ENCODE measurements around the gene DVL2.

The DVL2 gene

DNA sequence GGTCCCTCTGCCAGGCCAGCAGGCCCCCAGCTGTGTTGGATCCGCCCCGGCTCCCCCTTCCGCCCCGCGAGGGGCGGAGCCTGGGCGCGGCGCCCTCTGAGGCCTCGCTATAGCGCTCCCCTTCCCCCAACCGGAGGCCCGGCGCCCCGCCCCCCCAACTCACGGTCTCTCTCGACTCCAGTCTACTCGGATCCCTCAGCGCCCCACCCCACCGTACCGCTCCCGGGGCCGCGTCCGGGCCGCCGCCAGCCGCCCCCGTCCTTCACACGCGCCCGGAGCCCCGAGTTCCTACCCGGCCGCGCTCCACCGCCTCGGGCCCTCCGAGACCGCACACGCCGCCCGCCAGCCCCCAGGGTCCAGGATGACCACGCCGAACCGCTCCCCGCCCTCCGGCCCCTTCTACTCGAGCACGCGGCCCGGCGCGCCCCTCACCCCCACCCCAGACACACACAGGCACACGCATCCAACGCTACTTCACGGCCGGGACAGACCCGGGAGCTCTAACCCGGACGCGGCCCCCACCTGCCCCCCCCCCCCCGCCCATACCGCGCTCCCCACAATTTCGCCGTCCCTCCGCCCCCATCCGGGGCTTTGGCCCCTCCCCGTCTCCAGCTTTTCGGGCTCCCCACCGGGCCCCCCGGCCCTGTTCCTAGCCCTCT lies 3.6 kb upstream of the DVL2 start:
- no peak for DNase-seq (ENCODE audit: low spot score)

DNA sequence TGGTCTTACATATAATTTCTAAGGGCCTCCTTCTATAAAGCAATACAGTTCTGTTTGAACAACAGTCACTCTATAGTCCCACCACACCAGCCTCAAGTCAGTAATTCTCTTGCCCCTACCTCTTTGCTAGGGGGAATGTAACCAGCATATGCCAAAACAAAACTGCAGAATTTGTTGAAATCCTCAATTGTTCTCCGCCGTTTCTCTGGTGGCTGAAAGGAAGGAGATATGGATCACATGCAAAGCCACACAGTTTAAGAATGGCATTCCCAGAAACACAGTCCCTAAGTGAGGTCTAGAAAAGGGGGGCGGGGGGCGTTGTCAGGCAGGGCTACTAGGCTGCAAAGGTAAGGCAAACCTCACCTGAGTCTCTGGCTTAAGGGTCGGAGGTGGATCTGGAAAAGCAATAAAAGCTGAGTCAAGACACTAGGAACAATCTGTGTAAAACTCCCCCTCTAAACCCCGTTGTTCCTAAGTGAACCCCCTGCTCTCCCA lies 3.0 kb upstream of the DVL2 start:
- no peak for DNase-seq (ENCODE audit: low spot score)

DNA sequence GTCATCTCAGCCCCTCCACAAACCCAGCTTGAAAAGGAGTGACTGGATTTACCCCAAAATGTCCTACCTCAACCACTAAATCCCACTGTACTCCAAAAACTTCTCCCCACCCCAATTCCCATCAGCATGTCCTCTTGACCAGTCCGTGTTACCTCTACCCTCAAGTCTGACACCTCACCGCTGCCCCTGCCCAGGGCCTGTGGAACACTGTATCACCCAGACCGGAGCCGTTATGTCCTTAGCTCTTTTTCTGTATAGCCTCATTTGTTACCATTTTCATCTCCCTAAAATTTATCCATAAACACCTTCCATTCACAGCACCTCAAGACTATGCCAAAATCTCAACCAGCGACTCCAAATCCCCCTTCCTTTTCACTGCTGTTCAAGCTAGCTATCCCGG lies 2.5 kb upstream of the DVL2 start:
- no peak for DNase-seq (ENCODE audit: low spot score)

DNA sequence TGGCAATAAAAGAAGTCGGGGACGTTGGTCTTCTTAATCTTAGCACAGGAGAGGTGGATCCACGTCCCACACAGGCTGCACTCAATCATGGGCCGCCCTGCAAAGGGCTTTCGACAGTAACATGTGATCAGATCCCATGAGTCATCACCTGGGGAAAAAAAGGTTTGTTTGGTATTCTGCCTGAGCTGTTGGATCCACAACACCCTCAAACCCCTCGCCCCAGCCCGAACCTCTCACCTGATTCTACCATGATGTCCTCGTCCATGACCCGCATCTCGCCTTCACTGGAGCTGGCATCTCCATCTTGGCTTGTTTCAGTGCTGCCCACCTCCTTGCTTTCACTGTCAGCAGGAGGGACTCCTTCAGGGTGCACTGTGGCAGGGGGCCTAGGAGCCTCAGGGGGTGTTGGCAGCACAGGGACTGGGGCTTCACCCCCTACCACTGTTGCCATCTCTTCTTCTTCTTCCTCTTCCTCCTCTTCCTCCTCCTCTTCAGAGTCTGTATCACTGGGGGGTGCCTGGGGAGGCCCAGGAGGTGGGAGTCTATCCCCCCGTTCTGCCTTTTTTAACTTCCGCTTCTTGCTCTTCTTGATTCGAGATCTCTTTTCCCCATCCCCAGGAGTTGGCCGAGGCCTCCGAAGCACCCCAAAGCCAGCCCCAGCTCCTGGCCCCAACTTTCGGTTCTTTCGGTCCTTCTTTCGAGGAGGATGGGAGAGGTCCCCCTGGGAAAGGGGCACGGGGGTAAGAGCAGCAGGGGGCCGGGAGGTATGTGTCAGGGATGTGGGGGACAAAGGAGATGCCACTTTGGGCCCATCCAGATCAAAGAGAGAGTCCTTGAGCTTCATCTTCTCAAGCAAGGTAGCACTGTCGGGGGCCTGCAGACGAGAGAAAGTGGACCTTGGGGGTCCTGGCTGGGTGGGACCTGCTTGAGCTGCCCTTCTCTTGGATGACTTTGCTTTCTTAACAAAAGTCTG lies 1.7 kb upstream of the DVL2 start:
- DNase-seq (ENCODE audit: low spot score) = no peak

DNA sequence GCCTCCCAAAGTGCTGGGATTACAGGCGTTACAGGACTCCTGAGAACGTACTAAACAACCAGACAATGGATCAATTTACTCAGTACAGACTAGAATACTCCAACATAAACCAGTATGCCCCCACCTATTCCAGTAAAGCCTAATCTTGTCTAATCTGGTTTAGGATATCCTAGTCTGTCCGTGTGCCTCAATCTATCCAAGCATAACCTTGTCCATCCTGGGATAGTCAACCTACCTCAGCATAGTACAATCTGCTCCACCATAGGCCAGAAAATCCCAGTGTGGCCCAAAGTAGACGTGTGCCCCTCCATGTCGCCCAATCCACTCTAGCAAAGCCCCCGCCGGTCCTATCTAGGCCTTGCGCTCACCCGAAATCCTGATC lies 625 bp downstream of the DVL2 start:
- DNase-seq (ENCODE audit: low spot score) = no peak

DNA sequence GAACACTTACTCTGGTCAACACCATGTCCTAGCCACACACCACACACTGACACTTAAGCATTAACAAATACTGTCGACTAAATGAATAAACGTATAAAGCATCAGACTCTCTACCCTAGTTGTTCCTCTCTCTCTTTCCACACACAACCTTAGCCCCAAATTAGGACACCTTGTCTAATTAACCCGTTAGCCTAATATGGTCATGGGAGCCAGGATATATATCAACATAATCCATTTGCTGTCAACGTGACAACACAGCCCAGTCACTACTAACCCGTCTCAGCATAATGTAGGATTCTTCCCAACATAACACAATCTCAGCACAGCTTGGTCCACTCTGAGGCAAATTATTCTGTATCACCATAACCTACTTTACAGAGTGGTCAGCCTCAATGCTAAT lies 2.2 kb downstream of the DVL2 start:
- no peak for DNase-seq (ENCODE audit: low spot score)

DNA sequence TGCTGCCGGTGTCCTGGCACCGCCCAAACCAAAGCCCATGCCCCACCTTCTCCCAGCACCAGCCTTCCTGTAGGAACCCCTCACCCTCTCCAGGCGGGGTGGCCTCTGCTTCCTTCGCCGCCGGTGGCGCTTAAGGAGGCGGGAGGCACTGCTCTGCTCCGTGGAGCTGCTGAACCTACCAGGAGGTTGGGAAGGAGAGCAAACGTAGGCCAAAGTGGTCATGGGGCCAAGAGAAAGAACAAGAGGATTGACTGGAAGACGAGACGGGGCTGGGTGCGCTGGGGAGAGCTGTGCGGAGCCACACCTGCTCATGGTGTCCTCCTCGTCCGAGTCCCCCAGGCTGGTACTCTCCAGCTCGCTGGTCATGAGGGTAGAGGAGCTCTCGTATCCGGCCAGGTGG lies 4.8 kb downstream of the DVL2 start:
- no peak for DNase-seq (ENCODE audit: low spot score)

DNA sequence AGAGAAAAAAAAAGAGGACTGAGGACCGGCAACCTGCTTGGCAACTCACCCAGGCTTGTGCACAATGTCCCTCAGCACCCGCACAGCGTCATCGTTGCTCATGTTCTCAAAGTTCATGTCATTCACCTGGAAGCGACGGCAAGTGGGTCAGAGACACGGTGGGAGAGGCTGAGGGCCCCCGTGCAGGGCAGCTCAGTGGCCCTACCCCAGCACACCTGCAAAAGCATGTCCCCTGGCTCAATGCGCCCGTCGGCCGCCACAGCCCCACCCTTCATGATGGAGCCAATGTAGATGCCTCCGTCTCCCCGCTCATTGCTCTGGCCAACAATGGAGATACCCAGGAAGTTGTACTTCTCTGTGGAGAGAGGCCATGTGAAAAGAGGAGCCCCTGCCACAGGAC lies 5.4 kb downstream of the DVL2 start:
- no peak for DNase-seq (ENCODE audit: low spot score)

DNA sequence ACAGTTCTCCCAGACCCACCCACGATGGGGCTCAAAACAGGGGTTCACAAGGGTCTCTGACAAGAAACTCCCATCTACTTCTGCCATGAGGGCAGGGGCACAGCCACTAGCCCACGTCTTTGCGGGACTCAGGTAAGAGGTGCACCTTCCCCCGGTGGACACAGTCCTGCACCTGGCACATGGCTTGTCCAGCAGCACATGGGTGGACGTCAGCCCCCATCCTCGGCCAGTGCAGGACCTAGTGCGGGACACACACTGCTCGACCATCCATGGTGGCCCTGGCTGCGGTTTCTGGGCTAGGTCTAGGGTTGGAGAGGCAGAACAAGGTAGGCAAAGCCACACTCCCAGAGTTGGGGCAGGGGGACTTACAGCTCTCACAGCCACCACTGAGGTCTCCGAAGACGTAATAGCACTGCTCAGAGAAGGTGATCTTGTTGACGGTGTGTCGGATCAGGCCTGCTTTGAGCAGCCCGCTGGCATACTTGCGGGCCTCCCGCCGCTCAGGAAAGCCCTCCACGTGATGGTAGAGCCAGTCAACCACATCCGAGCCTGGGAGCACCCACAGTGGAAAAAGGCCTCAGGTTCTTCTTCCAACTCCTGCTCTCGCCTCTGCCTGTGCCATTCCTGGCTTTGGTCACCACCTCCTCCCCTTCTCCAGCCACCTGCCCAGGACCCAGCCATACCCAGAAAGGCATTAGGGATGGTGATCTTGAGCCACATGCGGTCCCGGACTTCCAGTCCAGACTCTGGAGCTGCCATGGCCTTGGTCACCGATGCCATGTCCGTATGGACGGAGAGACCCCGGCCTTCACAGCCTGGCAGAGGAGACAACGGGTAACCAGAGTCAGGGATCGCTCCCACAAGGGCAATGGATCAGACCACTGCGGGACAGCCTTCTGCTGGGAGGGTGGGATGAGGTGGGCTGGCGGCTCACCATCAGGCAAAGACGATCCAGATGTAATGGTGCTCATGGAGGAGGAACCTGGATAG lies 7.3 kb downstream of the DVL2 start:
- no peak for DNase-seq (ENCODE audit: low spot score)

DNA sequence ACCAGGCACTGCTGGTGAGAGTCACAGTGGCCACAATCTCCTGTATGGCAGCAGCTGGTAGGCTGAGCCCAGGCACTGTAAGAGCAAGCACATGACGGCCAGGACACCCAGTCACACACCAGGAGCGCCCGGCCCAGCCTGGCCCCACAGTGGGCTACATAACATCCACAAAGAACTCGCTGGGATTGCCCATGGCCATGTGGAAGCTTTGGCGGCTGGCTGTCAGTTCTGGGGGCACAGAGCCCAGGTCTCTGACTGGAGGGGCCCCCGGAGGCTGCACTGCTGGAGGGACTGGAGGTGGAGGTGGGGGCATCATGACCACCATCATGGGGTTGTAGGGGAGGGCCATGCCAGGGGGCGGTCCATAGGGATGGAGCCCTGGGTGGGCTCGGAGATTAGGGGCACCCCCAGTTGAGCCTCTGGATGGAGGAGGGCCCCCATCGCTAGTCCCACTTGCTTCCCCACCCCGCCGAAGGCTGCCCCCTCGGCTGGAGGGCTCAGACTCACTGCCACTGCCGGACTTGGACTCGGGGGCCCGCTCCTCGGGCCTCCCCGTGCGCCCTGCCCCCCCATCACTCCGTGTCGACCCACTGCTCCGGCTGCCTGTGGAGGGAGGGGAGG lies 8.5 kb downstream of the DVL2 start:
- DNase-seq (ENCODE audit: low spot score) = no peak

DNA sequence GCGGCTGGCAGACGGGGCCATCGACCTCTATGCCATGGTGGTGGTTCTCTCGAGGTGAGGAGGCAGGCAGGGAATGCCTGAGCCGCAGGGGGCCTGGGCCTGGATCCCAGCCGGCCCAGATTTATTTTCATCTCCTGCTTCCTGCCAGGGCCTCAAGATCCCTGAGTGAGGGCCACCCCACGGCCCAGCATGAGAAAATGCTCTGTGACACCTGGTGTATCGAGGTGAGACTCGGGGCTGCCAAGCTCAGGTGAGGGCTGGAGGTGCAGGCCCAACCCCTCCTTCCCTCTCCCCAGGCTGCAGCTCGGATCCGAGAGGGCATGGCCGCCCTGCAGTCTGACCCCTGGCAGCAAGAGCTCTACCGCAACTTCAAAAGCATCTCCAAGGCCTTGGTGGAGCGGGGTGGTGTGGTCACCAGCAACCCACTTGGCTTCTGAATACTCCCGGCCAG lies 9.6 kb downstream of the DVL2 start:
- DNase-seq (ENCODE audit: low spot score) = no peak

DNA sequence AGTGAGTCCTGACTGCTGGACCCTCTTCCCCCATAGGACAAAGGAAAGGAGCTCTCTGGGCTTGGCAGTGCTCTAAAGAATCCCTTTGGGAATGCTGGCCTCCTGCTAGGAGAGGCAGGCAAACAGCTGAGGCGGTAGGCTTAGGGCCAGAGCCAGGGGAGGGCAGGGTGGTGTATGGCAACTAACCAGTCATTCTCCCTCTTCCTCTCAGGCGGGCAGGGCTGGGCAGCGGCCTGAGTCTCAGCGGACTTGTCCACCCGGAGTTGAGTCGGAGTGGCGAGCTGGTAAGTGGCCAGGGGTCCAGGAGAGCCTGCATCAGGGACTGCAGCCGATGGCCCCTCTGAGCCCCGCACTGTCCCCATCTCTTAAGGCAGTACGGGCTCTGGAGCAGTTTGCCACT lies 10.2 kb downstream of the DVL2 start:
- DNase-seq (ENCODE audit: low spot score) = no peak

DNA sequence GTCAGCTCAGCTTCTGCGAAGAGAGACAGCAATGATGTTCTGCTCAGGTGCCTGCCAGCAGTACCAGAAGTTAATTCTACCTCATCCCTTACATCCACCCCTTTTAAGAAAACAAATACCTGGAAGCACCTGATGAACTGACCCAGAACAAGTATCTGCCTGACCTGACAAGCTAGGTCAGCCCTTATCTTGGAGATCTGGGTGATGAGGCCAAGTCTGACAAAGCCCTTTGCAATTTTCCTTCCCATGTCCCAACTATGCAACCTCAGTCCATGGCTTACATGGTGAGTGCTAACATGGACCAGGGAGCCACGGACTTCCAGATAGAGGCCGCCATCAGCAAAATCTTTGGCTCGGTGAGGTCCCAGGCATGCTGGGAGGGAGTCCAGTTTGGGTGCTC lies 10.9 kb downstream of the DVL2 start:
- DNase-seq (ENCODE audit: low spot score) = no peak

DNA sequence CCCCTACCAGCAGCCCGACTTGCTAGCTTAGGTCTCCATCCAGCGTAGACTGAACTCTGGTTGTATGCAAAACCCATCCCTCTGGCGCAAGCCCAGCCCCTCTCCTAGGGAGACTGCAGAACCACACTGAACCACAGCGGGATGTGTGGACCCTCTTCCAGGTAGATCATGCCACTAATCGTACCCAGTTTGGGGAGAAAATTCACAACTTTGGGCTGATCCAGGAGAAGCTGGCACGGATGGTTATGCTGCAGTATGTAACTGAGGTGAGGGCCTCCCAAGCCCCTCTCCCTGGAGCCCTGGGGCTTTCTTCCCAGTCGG lies 11.4 kb downstream of the DVL2 start:
- no peak for DNase-seq (ENCODE audit: low spot score)

DNA sequence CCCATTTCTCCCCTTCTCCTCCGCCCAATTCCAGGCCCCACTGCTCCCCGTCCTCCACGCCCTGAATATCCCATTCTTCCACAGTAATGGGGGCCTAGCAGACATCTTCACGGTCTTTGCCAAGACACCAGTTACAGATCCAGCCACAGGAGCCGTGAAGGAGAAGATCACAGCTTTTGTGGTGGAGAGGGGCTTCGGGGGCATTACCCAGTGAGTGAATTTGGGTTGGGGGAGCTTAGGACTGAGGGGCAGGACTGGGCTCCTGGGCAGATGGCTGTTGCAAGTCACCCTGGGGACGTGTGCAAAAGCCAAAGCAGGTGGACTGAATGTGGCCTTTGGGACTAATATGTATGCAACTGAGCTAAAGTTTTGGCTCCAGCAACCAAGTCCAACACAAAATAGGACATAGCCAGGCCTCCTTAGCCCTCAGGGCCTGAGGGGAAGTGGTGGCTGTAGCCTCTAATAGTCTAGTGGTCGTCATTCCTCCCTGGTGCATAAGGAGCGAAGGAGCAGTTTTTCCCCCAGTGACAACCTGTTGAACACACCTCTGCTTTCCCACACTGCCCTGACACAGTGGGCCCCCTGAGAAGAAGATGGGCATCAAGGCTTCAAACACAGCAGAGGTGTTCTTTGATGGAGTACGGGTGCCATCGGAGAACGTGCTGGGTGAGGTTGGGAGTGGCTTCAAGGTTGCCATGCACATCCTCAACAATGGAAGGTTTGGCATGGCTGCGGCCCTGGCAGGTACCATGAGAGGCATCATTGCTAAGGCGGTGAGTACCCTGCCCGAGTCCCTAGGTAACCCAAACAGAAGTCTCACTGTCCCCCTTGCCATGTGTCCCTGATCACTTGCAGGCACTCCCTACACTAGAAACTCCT lies 12.0 kb downstream of the DVL2 start:
- DNase-seq (ENCODE audit: low spot score) = no peak

DNA sequence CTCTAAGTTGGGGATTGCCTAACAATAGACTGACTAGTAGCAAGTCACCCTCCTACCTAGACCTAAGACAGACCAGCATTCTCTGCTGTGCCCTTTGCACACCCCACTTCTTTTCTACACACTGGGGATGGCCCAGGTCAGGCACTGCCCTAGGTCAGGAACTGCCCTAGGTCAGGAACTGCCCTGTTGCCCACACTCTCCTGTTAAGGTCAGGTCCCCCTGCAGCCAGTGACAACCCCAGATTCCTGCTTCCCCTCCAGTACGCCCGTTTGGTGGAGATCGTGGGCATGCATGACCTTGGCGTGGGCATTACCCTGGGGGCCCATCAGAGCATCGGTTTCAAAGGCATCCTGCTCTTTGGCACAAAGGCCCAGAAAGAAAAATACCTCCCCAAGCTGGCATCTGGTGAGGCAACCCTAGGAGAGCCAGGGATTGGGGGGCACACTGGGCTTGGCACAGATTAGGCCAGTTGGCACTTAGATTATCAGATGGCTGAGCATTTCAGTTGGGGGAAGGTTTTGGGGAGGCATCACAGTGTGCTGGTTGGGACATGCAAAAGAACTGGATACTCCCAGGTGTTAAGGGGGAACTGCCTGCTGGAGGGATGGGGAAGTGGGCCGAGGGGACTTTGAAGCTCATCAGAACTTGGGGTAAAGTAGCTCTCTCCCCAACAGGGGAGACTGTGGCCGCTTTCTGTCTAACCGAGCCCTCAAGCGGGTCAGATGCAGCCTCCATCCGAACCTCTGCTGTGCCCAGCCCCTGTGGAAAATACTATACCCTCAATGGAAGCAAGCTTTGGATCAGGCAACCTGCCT lies 12.8 kb downstream of the DVL2 start:
- DNase-seq (ENCODE audit: low spot score) = no peak

DNA sequence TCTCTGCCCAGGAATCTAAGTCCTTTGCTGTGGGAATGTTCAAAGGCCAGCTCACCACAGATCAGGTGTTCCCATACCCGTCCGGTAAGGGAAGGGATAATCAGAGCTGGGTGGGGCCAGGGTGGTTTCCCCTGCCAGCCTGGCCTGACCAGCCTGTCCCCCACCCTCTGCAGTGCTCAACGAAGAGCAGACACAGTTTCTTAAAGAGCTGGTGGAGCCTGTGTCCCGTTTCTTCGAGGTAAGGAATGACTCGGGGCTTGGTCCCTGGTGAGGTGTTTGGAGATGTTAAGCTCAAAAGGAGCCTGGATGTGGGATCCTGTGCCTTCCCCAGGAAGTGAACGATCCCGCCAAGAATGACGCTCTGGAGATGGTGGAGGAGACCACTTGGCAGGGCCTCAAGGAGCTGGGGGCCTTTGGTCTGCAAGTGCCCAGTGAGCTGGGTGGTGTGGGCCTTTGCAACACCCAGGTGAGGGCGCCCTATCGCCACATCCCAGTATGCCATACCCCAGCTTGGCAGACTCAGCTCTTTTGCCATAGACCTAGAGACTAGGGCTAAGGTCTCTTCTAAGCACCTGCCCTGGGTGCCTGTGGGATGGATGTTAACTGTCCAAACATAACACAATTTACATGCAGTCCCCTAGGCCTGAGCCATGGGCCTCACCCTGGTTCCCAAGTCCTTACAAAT lies 13.6 kb downstream of the DVL2 start:
- DNase-seq (ENCODE audit: low spot score) = no peak

DNA sequence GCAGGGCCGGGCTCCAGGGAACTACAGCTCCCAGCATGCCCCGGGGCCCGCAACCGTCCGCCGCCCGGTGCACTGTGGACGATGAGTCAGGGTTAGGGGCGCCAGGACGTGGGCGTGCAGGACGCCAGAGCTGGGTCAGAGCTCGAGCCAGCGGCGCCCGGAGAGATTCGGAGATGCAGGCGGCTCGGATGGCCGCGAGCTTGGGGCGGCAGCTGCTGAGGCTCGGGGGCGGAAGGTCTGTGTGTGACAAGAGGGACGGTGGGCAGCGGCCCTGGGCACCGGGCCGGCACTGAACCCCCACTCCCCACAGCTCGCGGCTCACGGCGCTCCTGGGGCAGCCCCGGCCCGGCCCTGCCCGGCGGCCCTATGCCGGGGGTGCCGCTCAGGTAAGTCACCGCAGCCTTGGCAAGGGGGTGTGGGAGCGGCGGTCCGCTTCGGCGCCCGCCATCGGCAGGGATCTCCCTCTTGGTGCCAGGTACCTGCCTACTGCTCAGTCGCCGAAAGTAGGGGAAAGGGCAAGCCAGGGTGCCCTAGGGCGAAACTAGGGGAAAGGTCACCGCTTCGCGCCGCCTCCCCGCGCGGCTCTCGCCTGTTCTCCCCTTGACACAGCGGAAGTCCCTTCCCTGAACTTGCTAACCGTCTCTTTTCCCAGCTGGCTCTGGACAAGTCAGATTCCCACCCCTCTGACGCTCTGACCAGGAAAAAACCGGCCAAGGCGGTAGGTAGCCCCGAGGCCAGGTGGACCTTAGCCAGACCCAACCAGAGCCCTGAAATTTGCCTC lies 14.3 kb downstream of the DVL2 start, which contains the start of the genes ACADVL and DLG4:
Gene ACADVL (plus strand): TSS at position 127 of the 781 bp plus-strand sequence. CDS start 47 bp downstream, at position 174.
Gene DLG4 (minus strand): TSS at position 25 of the 781 bp plus-strand sequence.
- no peak for DNase-seq (ENCODE audit: low spot score)

Data from kidney capillary endothelial cell (primary cell).